ENCODE results near the gene FAM20C.

Gene FAM20C

DNA sequence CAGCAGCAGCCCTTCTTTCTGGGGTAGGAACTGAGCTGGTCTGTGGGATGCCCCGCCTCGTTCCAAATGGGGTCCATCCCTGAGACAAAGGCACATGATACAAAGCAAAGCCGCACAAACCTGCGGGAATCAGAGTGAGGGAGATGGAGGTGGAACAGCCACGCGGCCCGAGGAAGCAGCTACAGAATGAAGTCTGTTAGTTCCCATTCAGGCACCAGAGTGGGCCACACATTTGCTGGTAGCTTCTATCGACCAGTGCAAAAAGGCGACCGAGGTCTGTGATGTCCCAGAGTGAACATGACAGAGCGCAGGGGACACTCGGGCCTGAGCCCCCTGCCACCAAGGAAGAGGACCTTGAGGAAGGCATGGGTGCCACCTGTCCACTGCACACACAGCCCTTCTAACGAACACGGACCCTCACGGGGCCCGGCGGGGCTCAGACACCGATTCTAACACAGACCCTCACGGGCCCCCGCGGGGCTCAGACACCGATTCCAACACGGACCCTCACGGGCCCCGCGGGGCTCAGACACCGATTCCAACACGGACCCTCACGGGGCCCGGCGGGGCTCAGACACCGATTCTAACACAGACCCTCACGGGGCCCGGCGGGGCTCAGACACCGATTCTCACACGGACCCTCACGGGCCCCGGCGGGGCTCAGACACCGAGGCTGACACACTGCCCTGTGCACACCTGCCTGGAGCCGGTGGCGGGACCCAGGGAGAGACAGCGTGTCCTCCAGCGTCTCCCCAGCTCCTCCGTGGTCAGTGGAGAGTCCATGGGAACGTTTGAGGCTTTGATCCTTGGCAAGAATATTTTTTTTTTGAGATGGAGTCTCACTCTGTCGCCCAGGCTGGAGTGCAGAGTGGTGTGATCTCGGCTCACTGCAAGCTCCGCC is 32.8 kb upstream of the FAM20C start:
- DNase-seq: no peak

GRCh38 chr7:160958-161725 is 31.2 kb upstream of the FAM20C start:
- no peak for DNase-seq

- DNase-seq: no peak
Measured at GRCh38 chr7:162632-163297, 29.6 kb upstream of the FAM20C start.

- no peak for DNase-seq
Measured at GRCh38 chr7:163298-163695, 29.1 kb upstream of the FAM20C start.

- no peak for DNase-seq
Measured at GRCh38 chr7:163971-164881, 28.1 kb upstream of the FAM20C start.

DNA sequence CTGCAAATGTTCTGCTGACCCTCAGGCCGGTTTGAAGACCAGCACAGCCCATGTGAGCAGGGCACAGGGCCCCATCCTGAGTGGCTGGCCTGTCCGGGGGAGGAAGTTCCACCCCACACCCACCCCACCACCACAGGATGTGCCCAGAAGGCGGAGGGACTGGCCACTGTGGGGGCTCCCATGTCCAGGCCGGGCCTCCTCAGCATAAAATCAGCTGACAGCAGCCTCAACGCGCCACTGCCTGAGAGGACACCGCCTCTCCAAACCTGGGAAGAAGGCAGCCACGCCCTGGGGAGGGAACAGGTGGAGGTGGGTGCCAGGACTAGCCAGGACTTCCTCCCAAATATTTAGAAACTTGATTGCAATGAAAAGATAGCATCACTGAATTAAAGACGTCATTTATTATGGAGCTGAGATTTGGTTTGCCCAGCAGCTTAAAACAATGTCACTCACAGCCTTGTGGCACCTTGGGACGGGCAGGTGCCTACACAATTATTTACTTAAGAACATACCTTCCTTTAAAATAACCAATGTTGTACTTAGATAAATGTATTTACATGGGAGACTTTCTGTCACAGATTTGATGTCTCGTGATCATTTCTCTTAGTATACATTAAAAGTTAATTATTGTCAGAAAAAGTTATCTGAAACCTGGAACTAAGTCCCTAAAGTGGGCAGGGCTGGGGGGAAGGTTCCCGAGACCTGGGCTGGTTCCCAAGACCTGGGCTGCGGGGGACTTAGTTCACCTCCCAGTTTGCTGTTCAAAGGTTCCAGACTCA is 27.3 kb upstream of the FAM20C start:
- no peak for DNase-seq

DNA sequence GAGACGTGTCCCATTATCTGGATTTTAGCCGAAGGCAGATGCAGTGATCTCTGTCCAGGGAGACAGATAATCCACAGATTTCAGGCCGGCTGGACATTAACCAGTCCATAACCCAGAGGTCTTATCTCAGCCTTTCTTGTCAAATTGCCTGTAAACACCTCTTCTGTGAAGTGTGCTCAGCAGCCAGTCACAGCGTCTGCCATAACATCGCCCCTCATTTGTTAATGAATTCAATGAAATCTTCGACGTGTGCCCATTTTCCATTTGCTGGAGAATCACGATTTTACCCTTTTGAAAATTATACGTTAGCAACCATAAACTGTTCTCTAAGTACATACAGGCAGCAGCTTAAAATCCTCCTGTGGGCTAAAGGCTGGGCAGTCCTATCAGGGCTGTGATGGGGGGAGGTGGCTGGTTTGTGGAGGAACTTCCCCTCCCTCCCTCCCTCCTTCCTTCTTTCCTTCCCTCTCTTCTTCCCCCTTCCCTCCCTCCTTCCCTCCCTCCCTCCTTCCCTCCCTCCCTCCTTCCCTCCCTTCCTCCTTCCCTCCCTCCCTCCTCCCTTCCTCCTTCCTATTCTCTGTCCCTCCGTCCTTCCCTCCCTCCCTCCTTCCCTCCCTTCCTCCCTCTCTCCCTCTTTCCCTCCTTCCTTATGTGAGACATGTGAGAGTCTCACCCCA is 26.6 kb upstream of the FAM20C start:
- no peak for DNase-seq

DNA sequence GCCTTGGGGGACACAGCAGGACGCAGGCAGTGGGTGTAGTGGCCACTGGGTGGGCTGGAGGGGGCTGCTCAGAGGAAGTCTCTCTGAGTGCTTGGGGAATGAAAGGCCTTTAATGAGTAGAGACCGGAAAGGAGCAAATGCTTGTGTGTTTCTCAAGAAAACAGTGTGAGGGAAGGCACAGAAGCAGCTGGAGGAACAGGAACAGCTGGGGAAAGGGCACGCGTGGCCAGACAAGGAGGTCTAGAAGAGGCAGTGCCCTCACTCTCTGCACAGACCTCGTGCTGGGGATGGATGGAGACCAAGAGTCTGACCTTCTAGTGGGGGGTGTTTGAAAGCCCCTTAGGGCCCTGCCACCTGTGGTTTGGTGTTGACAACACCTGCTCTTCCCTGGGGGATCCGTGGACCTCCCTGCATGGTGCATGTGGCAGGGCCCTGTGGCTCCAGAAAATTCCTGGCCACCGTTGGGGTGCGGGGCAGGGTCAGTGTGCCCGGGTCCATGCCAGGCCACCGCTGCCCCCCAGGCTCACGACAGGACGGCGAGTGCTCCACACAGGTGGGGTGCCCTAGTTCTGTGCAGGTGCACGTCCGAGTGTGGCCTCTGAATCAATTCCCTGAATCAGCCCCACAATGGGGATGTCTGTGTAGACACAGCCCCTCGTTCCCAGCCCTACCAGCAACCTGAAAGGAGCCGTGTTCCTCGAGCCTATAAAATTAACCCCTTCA is 25.9 kb upstream of the FAM20C start:
- DNase-seq: no peak

DNA sequence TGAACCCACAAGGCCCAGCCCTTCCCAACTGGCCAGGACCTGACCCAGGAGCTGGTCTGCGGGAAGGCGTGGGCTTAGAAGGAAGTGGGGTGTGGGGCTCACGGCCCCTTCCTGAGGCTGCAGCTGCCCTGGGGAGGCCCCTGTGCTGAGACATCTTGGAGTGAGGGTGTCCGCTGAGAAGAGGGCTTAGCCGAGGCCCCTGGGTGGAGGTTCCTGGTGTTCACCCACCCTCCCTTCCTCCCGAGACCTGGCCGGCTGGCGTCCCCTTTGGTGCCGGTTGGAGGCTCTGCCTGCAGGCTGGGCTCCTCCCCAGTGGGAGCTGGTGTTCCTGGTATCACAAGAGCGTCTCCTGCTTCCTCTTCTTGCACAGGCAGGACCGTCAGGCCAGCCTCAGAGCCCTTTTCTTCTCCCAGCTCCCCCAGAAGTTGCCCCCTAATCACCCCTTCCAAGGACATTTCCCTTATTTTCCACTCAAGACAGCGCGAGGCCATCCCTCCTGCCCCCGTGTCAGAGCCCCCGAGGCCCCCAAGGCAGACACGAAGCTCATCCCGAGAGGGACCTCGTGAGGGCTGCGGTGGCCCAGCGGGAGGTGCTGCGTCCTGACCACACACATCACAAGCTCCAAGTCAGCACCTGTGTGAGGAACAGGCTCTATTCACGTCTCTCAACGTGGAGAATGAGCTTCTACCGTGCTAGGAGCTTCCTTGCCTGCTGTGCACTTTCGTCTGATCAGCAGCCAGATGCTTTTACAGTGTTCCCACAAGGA is 25.1 kb upstream of the FAM20C start:
- no peak for DNase-seq

DNA sequence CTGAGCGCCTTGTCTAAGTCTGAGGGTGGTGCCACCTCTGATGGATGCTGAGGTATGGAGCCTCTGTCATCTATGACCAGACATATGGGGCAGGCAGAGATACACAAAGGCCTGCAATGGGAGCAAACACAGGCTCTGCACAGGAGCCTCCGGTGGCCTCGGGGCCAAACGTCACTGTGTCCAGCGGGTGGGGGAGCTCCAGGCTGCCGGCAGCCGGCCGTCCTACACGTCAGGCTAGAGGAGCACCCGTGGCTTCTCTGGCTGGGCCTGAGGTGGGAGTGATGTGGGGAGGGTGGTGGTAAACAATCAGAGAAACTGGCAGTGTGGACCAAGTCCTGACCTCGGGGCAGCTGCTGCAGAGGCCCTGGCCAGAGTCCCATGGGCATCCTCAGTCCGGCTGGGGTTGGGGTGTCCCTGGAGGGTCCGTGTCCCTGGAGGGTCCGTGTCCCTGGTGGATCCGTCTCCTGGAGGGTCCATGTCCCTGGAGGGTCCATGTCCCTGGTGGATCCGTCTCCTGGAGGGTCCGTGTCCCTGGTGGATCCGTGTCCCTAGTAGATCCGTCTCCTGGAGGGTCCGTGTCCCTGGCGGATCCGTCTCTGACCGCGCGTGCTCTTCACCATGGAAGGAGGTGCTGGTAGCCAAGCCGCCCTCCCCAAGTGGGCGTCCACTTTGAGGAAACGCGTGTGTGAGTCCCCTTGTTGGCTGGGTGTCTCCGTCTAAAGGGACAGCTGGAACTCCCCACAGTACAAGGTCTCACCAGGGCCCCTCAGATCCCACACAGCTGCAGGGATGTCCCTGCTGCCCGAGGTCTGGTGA is 24.2 kb upstream of the FAM20C start:
- no peak for DNase-seq

DNA sequence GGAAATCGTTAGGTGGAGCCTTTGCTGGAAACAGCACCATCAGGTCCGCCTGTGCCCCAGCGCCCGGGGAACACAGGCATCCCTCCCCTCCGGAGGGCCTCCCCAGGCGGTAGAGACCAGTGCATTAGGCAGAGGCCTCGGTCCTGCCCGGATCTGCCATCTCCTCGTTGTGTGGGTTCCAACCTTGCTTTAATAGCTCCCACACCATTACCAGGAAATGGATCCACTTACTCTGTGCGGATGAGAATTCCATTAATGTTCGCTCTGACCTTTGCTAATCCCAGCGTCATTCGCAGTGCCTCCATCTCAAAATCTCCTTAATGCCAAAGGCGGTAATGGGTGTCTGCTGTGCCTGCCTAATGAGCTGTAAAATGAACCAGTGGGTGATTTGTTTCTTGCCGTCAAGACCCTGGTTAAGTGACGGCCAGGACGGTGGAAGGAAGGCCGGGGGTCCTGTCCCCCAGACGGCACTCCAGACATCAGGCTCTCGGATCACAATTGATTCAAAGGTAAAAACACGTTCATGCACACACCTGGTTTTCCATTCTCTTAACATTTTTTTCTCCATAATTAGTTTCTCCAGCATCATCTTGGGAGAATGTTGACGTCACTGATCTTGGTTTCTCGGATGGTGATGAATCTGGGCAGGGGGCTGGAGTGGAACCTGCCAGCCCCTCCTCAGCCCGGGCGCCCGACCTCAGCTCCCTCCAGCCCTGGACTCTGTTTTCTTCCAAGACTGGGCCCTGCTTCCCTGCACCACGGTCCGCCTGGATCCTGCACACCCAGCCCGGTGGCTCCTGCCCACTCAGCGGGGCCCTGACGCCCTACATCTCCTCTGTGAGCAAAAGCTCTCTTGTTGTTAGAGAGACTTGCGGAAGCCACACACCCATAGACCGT is 22.8 kb upstream of the FAM20C start:
- DNase-seq: no peak

DNA sequence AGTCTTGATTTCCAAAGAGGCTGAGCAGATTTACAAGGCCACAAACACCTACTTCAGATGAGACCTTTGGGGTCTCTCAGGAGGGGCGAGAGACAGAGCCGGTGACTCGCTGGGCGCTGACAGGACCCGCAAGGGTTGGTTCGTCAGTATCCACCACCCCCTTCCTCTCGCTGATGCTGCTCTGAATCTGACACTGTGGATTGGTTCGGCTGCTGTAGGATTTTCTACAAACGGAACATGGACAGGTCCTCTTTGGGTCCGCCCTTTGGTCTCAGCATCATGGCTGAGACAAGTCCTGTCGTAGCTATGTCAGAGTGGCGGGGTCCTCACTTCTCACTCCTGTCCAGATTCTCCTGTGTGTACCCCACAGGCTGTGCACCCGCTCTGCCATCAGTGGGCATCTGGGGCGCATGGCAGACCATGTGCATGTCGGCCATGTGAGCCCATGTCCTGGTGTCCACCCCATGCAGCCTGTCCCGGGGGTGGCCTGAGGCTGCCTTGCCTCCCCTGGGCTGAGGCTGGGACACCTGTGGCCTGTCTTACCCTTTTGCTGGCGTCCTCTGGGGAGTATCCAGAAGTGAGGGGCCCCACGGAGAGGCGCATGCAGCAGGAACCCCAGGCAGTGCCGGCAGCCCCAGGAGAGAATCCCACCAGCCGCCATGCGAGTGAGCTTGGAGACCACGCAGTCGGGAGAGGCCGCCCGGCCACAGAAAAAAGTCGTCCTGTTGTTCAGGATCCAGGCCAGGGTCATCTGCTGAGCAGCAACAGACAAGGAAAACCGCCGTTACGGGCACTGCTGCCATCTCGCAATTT is 21.6 kb upstream of the FAM20C start:
- DNase-seq: no peak

DNA sequence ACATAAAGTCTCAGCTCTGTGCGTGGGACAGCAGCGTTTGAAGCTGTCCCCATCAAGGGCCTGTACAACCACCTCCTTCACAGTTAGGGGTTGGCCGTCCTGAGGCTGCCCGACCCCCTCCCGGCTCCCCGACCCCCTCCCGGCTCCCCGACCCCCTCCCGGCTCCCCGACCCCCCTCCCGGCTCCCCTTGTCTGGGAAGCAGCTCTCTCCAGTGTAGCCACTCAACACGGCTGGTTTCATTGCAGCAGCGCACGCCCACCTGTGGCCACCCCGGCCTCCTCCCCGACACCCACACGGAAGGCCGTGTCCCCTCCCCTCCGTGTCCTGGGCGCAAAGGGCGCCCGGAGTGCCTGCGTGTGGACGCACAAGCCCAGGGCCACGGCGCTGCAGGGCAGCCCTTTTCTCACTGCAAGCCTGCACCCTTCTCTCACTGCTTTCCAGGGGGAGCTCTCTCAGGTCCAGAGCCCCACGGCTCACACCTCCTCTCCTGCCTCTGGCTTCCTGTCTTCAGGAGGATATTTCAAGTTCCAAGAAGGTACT is 20.9 kb upstream of the FAM20C start:
- no peak for DNase-seq

DNA sequence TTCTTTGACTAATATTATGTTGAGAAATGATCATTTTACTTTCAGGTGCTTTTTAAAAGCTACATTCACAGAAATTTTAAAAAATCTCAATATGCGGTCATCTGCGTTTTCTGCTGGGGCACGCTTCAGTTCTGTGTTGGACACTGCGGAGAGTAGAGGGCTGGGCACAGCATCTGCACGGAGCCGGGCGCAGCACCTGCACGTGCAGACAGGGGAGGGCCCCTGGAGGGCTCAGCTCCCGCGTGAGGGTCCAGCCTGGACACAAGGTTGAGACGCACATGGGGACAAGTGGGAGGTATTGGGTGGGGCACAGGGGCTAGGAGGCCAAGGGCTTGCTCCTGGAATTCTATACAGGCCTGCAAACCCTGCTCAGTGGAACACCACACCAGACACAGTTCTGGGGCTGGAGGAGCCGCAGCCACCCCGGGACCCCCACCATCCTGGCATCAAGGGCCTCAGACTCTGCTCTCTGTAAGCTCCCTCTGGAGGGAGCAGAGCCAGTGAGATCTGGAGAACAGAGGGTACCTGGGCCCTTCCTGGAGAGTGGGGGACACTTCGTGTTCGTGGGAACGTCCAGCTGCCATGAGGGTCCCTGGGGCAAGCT is 20.4 kb upstream of the FAM20C start:
- no peak for DNase-seq

- DNase-seq: no peak
Measured at GRCh38 chr7:173209-173918, 19.0 kb upstream of the FAM20C start.

All from central memory CD4-positive, alpha-beta T cell (primary cell).